ENCODE results near the gene BET1.

The BET1 gene

DNA sequence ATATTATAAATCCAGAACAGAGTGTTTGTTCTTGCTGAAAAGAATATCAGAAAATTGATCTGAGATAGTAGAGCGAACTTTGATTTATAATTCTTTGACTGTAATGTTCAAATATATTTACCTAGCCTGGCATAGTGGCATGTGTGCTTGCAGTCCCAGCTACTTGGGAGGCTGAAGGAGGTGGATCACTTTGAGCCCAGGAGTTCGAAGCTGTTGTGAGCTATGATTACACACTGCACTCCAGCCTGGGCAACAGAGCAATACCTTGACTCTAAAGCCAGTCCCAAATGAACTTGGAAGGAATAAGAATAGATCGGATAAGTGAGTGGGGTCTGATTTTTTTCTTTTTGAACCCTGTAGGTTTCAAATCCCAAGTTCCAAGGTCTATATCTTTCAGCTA lies 59.1 kb downstream of the BET1 start:
- no peak overlapping the region for H3K9ac ChIP-seq (ENCODE audit: low read depth in 1 of 2, low read length in 2 of 2)
- no peaks in the 10 kb centered on the region for H3K36me3 ChIP-seq (ENCODE audit: control insufficient read depth in 2 of 2, insufficient read depth in 2 of 2, low read length in 2 of 2)
- no peaks in the 10 kb centered on the region for H3K9me3 ChIP-seq (ENCODE audit: control insufficient read depth in 2 of 2, low read length in 2 of 2)
- no peaks in the 10 kb centered on the region for H3K4me1 ChIP-seq (ENCODE audit: control insufficient read depth in 2 of 2, insufficient read depth in 2 of 2, low read length in 2 of 2)
- no peak overlapping the region for H3K27ac ChIP-seq (ENCODE audit: low read depth in 2 of 2, low read length in 2 of 2)
- no peak overlapping the region for H3K4me3 ChIP-seq (ENCODE audit: low read length in 2 of 2)
- no peaks in the 10 kb centered on the region for H3K27me3 ChIP-seq (ENCODE audit: control insufficient read depth in 2 of 2, insufficient read depth in 2 of 2, low read length in 2 of 2)

GRCh38 chr7:93944673-93945072 lies 59.5 kb downstream of the BET1 start:
- Histone ChIP-seq H3K9ac (ENCODE audit: low read depth in 1 of 2, low read length in 2 of 2) (no peak overlapping the region), H3K4me3 (ENCODE audit: low read length in 2 of 2) (no peak overlapping the region), H3K27ac (ENCODE audit: low read depth in 2 of 2, low read length in 2 of 2) (no peak overlapping the region), H3K27me3 (ENCODE audit: control insufficient read depth in 2 of 2, insufficient read depth in 2 of 2, low read length in 2 of 2) (no peaks in the 10 kb centered on the region), H3K36me3 (ENCODE audit: control insufficient read depth in 2 of 2, insufficient read depth in 2 of 2, low read length in 2 of 2) (no peaks in the 10 kb centered on the region), H3K4me1 (ENCODE audit: control insufficient read depth in 2 of 2, insufficient read depth in 2 of 2, low read length in 2 of 2) (no peaks in the 10 kb centered on the region), H3K9me3 (ENCODE audit: control insufficient read depth in 2 of 2, low read length in 2 of 2) (no peaks in the 10 kb centered on the region)

- no peak overlapping the region for H3K9ac ChIP-seq (ENCODE audit: low read depth in 1 of 2, low read length in 2 of 2)
- H3K4me3 ChIP-seq (ENCODE audit: low read length in 2 of 2) = no peak overlapping the region
- H3K9me3 ChIP-seq (ENCODE audit: control insufficient read depth in 2 of 2, low read length in 2 of 2) = no peaks in the 10 kb centered on the region
- H3K27me3 ChIP-seq (ENCODE audit: control insufficient read depth in 2 of 2, insufficient read depth in 2 of 2, low read length in 2 of 2) = no peaks in the 10 kb centered on the region
- H3K4me1 ChIP-seq (ENCODE audit: control insufficient read depth in 2 of 2, insufficient read depth in 2 of 2, low read length in 2 of 2) = no peaks in the 10 kb centered on the region
- no peak overlapping the region for H3K27ac ChIP-seq (ENCODE audit: low read depth in 2 of 2, low read length in 2 of 2)
- no peaks in the 10 kb centered on the region for H3K36me3 ChIP-seq (ENCODE audit: control insufficient read depth in 2 of 2, insufficient read depth in 2 of 2, low read length in 2 of 2)
Observed at GRCh38 chr7:93943816-93944540, 60.2 kb downstream of the BET1 start.
